Ascending aorta (tissue), 2 donors: ENCODE data around the gene ACP6. TPM values are rescaled to one million over a fixed set of nuclear protein-coding genes. Genes with fewer than 3 reads are reported as not detected.
"Not testable (repeated sequence)": the region's sequence is repeated elsewhere in the genome, so short reads cannot be mapped to it uniquely, and the experiment has no call there.

Experiments
- DNase-seq, 2 donors: peaks; one replicate each; pipeline ENCODE4 v3.0.0-alpha.2; 2019; ENCODE audit warnings: low spot score in 2 of 2
- H3K27ac ChIP-seq, 2 donors: fragments of 200-600 bp; sonication (generic); one replicate each; pipeline ENCODE4 v1.5.1; 2016 to 2017; ENCODE audit warnings: mild to moderate bottlenecking in 1 of 2
- H3K27me3 ChIP-seq: fragments of 200-600 bp; sonication (generic); one replicate; pipeline ENCODE4 v1.5.1; 2017
- H3K36me3 ChIP-seq, 2 donors: fragments of 200-600 bp; sonication (generic); one replicate each; pipeline ENCODE4 v1.5.1; 2016
- H3K4me1 ChIP-seq, 2 donors: fragments of 200-600 bp; sonication (generic); one replicate each; pipeline ENCODE4 v1.5.1; 2016 to 2017; ENCODE audit warnings: mild to moderate bottlenecking in 1 of 2
- H3K4me3 ChIP-seq, 2 donors: fragments of 200-600 bp; sonication (generic); one replicate each; pipeline ENCODE4 v1.5.1; 2016 to 2017; ENCODE audit warnings: mild to moderate bottlenecking in 1 of 2
- H3K9me3 ChIP-seq, 2 donors: fragments of 200-600 bp; sonication (generic); one replicate each; pipeline ENCODE4 v1.5.1; 2016
- intact Hi-C: fragments of 100-400 bp; cut with DNase I; formaldehyde crosslinking; loops from one replicate; pipeline ENCODE4 v1.15.1; 2023
- total RNA-seq: library from RNA; depleted of rRNA; stranded (reverse); fragments of >200 nt; gene quantifications from one replicate; pipeline ENCODE4 v1.1.0, GENCODE V29; 2016
- TF ChIP-seq, protein P1 (sequence below), 3 experiments: fragments of 200-600 bp in 2 of 3; fragments of 450-650 bp in 1 of 3; sonication (generic) in 2 of 3; IDR thresholded peaks; one replicate each; pipeline ENCODE4 v1.5.1; 2016 to 2019; ENCODE audit warnings: antibody characterized with exemption in 3 of 3, mild to moderate bottlenecking in 1 of 3, moderate library complexity in 1 of 3

The ACP6 gene
- total RNA-seq, 1 donor from 2014 or later = 7.5 TPM

DNA sequence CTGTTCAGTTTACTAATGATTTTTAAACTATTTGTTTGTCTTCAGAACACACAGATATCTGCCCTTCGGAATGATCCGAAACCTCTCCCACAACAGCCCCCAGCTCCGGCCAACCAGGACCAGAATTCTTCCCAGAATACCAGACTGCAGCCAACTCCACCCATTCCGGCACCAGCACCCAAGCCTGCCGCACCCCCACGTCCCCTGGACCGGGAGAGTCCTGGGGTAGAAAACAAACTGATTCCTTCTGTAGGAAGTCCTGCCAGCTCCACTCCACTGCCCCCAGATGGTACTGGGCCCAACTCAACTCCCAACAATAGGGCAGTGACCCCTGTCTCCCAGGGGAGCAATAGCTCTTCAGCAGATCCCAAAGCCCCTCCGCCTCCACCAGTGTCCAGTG lies 51.6 kb downstream of the ACP6 start:
- TF ChIP-seq, protein P1, sequence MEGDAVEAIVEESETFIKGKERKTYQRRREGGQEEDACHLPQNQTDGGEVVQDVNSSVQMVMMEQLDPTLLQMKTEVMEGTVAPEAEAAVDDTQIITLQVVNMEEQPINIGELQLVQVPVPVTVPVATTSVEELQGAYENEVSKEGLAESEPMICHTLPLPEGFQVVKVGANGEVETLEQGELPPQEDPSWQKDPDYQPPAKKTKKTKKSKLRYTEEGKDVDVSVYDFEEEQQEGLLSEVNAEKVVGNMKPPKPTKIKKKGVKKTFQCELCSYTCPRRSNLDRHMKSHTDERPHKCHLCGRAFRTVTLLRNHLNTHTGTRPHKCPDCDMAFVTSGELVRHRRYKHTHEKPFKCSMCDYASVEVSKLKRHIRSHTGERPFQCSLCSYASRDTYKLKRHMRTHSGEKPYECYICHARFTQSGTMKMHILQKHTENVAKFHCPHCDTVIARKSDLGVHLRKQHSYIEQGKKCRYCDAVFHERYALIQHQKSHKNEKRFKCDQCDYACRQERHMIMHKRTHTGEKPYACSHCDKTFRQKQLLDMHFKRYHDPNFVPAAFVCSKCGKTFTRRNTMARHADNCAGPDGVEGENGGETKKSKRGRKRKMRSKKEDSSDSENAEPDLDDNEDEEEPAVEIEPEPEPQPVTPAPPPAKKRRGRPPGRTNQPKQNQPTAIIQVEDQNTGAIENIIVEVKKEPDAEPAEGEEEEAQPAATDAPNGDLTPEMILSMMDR (IDR thresholded peaks at IDR 0.05) = no peak
- Histone ChIP-seq H3K4me3 (no peak overlapping the region), H3K36me3 (peaks cover 46 to 84% of the 10 kb centered on the region in 2 donors), H3K27ac (no peak overlapping the region), H3K4me1 (no peaks in the 10 kb centered on the region), H3K9me3 (no peaks in the 10 kb centered on the region), H3K27me3 (no peaks in the 10 kb centered on the region)
- no peak for DNase-seq
- intact Hi-C loops = no loop called here

DNA sequence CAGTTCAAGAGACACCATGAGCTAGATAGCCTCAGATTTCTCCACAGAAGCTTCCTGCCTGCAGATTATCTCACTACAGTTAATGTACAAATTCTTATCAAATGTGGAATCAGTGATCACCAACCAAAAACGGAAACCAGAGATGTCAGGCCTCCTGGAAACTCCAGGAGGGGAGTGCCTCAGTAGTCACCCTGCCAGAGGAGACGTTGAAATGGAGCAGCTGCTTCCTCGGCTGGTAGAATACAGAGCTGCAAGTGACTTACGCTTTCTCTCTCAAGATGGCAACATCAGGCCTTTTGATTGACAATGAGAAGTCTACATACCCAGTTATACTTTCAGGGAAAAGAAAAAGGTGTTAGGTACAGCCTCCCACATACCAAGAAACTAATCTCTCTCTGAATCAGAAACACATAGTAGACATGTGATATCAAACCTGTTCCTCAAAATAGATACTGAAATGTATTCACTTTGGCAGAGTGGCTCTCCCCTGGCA lies 52.2 kb downstream of the ACP6 start:
- DNase-seq = no peak
- Histone ChIP-seq H3K4me1 (no peaks in the 10 kb centered on the region), H3K9me3 (no peaks in the 10 kb centered on the region), H3K4me3 (no peak overlapping the region), H3K36me3 (peaks cover 45 to 87% of the 10 kb centered on the region in 2 donors), H3K27ac (no peak overlapping the region), H3K27me3 (no peaks in the 10 kb centered on the region)
- TF ChIP-seq, protein P1 (IDR thresholded peaks at IDR 0.05) = no peak
- intact Hi-C loops = no loop called here

DNA sequence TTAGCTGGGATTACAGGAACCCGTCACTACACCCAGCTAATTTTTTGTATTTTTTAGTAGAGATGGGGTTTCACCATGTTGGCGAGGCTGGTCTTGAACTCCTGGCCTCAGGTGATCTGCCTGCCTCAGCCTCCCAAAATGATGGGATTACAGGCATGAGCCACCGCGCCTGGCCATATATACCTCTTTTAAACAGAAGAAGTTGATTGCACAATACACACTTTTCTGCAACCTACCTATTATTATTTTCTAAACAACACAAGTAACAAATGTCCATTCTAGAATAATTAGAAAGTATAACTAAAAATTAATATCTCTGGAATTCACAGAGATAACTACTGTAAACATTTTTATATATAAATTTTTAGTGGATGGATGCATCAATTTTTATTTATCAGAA lies 55.4 kb downstream of the ACP6 start:
- DNase-seq, H3K4me3 ChIP-seq, H3K4me1 ChIP-seq, H3K27me3 ChIP-seq, H3K27ac ChIP-seq, intact Hi-C loops, H3K9me3 ChIP-seq: not testable (repeated sequence)
- peaks cover 52 to 89% of the 10 kb centered on the region in 2 donors for H3K36me3 ChIP-seq

DNA sequence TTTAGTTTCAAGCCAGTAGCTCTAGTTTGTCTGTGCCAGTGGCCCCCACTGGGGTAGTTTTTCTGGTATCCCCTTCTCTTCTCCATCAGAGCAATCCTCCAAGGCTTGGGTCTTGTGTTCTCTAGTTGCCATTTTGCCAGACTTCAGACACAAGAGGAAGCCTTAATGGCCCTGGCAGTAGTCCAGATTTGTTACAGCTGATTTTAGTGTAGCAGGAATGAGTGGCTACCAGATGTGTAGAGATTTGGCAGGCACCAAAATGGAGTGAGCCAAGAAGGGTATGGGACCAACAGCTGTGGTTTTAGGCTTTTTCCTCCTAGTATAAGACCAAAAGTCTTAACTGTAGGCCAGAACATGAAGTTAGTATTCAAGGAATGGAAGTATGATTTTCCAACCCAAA lies 56.8 kb downstream of the ACP6 start:
- Histone ChIP-seq H3K27me3 (no peaks in the 10 kb centered on the region), H3K4me3 (no peak overlapping the region), H3K9me3 (no peaks in the 10 kb centered on the region), H3K4me1 (peaks cover 5 to 10% of the 10 kb centered on the region in 2 donors), H3K36me3 (peaks cover 38 to 74% of the 10 kb centered on the region in 2 donors), H3K27ac (peak overlapping the region in 1 of 2 donors; percentile 3)
- TF ChIP-seq, protein P1 (IDR thresholded peaks at IDR 0.05) = no peak
- no peak for DNase-seq
- intact Hi-C loops = no loop called here

DNA sequence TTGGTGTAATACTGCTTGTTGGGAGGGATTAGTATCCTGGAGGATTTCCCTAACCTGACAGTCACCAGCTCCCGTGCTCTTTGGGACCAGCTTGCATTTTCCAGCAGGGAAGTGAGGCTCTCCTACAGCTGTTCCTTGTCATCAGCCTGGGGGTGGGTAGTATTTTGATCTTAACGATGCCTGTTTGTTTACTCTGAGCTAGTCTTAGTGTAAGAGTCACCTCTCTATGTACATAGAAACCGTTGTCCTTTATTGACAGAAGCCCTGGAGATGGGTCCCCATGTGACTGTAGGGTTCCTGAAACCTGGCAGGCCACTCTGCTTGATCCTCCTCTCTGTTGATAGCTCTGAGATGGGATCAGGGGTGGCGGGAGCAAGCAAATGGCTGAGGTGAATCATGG lies 58.0 kb downstream of the ACP6 start:
- Histone ChIP-seq H3K27me3 (no peaks in the 10 kb centered on the region), H3K36me3 (peaks cover 37 to 63% of the 10 kb centered on the region in 2 donors), H3K4me3 (no peak overlapping the region), H3K4me1 (peaks cover 5 to 10% of the 10 kb centered on the region in 2 donors), H3K9me3 (no peaks in the 10 kb centered on the region), H3K27ac (no peak overlapping the region)
- TF ChIP-seq, protein P1 (IDR thresholded peaks at IDR 0.05) = no peak
- DNase-seq = no peak
- intact Hi-C loops = no loop called here

DNA sequence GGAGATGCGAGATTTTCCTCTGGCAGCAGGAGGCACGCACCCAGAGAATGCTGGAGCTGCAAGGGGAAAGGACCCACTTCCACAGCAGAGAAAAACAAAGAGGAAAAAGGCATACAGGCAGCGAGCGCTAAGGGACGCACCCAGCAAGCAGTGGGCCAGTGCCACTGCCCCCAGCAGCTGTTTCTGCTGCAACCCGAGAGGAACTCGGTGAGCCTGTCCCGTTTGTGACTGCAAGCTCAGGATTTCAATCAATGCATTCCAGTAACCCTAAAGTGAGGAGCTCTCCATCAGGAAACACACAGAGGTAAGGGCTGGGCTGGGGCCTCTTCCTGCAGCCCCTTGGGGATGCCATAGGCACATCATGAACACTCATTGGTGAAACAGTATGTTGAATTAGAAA lies 58.7 kb downstream of the ACP6 start:
- DNase-seq = no peak
- H3K4me3 ChIP-seq = no peak overlapping the region
- TF ChIP-seq, protein P1 (IDR thresholded peaks at IDR 0.05) = no peak
- peaks cover 39 to 65% of the 10 kb centered on the region in 2 donors for H3K36me3 ChIP-seq
- intact Hi-C loops = no loop called here
- no peaks in the 10 kb centered on the region for H3K27me3 ChIP-seq
- no peak overlapping the region for H3K27ac ChIP-seq
- H3K4me1 ChIP-seq = peaks cover 5 to 10% of the 10 kb centered on the region in 2 donors
- no peaks in the 10 kb centered on the region for H3K9me3 ChIP-seq
